ENCODE data around the gene OR51L1. TPM values are rescaled to one million over a fixed set of nuclear protein-coding genes. Genes with fewer than 3 reads are reported as not detected.

OR51L1 gene
- total and polyA plus RNA-seq, 2 of the 8 experiments (the other 6 are each of a cell fraction or from before 2014, with no cell fraction given): not detected

DNA sequence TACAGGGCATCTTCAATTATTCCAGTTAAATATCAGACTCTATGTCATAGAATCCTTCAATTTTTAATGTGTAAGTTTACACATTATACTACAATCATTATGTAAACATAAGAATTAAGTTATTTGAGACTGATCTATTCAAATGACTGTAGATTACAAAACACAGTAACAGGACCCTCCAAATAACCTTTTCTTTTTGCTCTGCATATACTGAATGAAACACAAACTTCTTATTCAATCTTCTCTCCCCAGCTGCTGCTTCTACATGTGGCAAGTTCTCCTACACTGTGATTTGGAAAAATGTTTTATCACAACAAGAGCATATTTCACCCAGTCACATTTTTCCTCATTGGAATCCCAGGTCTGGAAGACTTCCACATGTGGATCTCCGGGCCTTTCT lies 51.6 kb downstream of the OR51L1 start, which contains the start of gene OR52J3:
Gene OR52J3 (plus strand): TSS at position 301 of the 400 bp plus-strand sequence. CDS start 0 bp downstream, at position 301.
- Histone ChIP-seq H3K4me3 (ENCODE audit: extremely low read depth in 1 of 4, insufficient read depth in 2 of 4, low read depth in 3 of 4, low read length in 4 of 4) (no peak within 1 kb of the TSS), H3K36me3 (ENCODE audit: control insufficient read depth in 2 of 4, insufficient read depth in 4 of 4, low read length in 3 of 4) (no peaks in the 10 kb centered on the region), H3K23ac (ENCODE audit: insufficient read length) (no peak within 1 kb of the TSS), H3K27me3 (replicated peaks in 1 of 4; ENCODE audit: control insufficient read depth in 3 of 4, extremely low read depth in 1 of 4, insufficient read depth in 3 of 4, low read length in 3 of 4) (no peaks in the 10 kb centered on the region), H2BK15ac (ENCODE audit: low read length) (peak within 1 kb of the TSS; percentile 76; the same call in 1 of the 2 replicates), H2AFZ (ENCODE audit: low read length) (0 out of 2 replicates have a peak within 1 kb of the TSS, but pooled peaks have one; percentile 39), H3K14ac (ENCODE audit: insufficient read length) (no peak within 1 kb of the TSS), H3K27ac (ENCODE audit: low read depth, low read length) (no peak within 1 kb of the TSS), H4K5ac (ENCODE audit: insufficient read length, low read depth, low read length) (no peak within 1 kb of the TSS), H2AK5ac (ENCODE audit: low read depth, low read length) (no peak within 1 kb of the TSS), H2BK12ac (ENCODE audit: low read depth, low read length) (0 out of 2 replicates have a peak within 1 kb of the TSS, but pooled peaks have one; percentile 19), H3K9ac (replicated peaks in 1 of 4; ENCODE audit: extremely low read depth in 1 of 4, low read depth in 3 of 4, low read length in 3 of 4) (no peak within 1 kb of the TSS), H3K4ac (replicated peaks; ENCODE audit: insufficient read length, low read depth, low read length) (no peak within 1 kb of the TSS), H2BK20ac (ENCODE audit: low read length) (no peak within 1 kb of the TSS), H2BK5ac (ENCODE audit: low read depth, low read length) (peak within 1 kb of the TSS; percentile 66), H4K8ac (ENCODE audit: extremely low read depth, insufficient read depth, low read length) (no peak within 1 kb of the TSS), H3K23me2 (ENCODE audit: low read depth, low read length) (no peaks in the 10 kb centered on the region), H3K56ac (replicated peaks; ENCODE audit: insufficient read length, low read depth, low read length) (no peak within 1 kb of the TSS), H3K4me1 (replicated peaks in 1 of 4; ENCODE audit: control insufficient read depth in 3 of 4, insufficient read depth in 4 of 4, low read length in 3 of 4) (peaks cover 0 to 3% (median 0%) of the 10 kb centered on the region in 4 experiments; a peak in 1 of 7 replicates), H2BK120ac (replicated peaks; ENCODE audit: low read depth, low read length) (no peak within 1 kb of the TSS), H3K9me3 (ENCODE audit: insufficient read depth in 2 of 2, low read depth in 1 of 2, low read length in 1 of 2) (no peaks in the 10 kb centered on the region), H3K79me1 (ENCODE audit: low read depth, low read length) (no peaks in the 10 kb centered on the region), H4K20me1 (replicated peaks in 1 of 2; ENCODE audit: control insufficient read depth in 1 of 2, insufficient read depth in 2 of 2, low read length in 2 of 2) (no peaks in the 10 kb centered on the region), H3K4me2 (ENCODE audit: insufficient read depth in 1 of 2, low read depth in 2 of 2, low read length in 2 of 2) (no peak within 1 kb of the TSS), H4K91ac (replicated peaks; ENCODE audit: insufficient read length, low read length) (no peak within 1 kb of the TSS), H3K18ac (ENCODE audit: extremely low read depth, low read length) (no peak within 1 kb of the TSS), H3K79me2 (ENCODE audit: control insufficient read depth in 1 of 2, insufficient read depth in 2 of 2, low read length in 2 of 2) (no peaks in the 10 kb centered on the region)
- DNase-seq (ENCODE audit: low read depth in 1 of 2, low spot score in 2 of 2) (no peak), FAIRE-seq (no peak)
- WGBS, 2 experiments (ENCODE audit: extremely low coverage in 1 of 2, insufficient coverage in 1 of 2, insufficient read length in 1 of 2, insufficient replicate concordance in 2 of 2, low coverage in 1 of 2, low lambda C conversion rate in 2 of 2, missing lambda C conversion rate in 1 of 2): 88% methylated on average over 1 of the region's 1 CpG; no CpG with 5 or more reads in 1 of the 2 experiments
- CTCF ChIA-PET (ENCODE audit: partially characterized antibody): no interaction called here
- POLR2A ChIA-PET (ENCODE audit: partially characterized antibody): no interaction called here
- TF ChIP-seq MAFK (IDR thresholded peaks at IDR 0.05; ENCODE audit: low read depth, low read length): no peak
- no peak for TF ChIP-seq TAF7 (optimal IDR thresholded peaks at IDR 0.05; ENCODE audit: borderline replicate concordance, low read depth, low read length)
- no peak for TF ChIP-seq RBBP5 (IDR thresholded peaks at IDR 0.05; ENCODE audit: borderline replicate concordance, low read depth, low read length)
- TF ChIP-seq EZH2 (IDR thresholded peaks at IDR 0.05; ENCODE audit: low read depth, low read length, severe bottlenecking): no peak
- TF ChIP-seq JUND (IDR thresholded peaks at IDR 0.05; ENCODE audit: low read length): no peak
- TF ChIP-seq JUN (IDR thresholded peaks at IDR 0.05; ENCODE audit: low read depth, low read length): no peak
- TF ChIP-seq SP2 (IDR thresholded peaks at IDR 0.05; ENCODE audit: low read length): no peak
- TF ChIP-seq SIX5 (IDR thresholded peaks at IDR 0.05; ENCODE audit: low read depth, low read length): no peak
- TF ChIP-seq, protein P1, sequence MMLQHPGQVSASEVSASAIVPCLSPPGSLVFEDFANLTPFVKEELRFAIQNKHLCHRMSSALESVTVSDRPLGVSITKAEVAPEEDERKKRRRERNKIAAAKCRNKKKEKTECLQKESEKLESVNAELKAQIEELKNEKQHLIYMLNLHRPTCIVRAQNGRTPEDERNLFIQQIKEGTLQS (IDR thresholded peaks at IDR 0.05; ENCODE audit: insufficient read depth, low read depth, low read length): no peak
- no peak for TF ChIP-seq HDAC6 (IDR thresholded peaks at IDR 0.05; ENCODE audit: low read depth, low read length)
- no peak for TF ChIP-seq GABPA (IDR thresholded peaks at IDR 0.05; ENCODE audit: borderline replicate concordance, insufficient read depth, low read length)
- no peak for TF ChIP-seq NRF1 (IDR thresholded peaks at IDR 0.05; ENCODE audit: low read depth, low read length)
- TF ChIP-seq POLR2AphosphoS5 (IDR thresholded peaks at IDR 0.05; ENCODE audit: low read depth, low read length): no peak
- no peak for TF ChIP-seq SIRT6 (IDR thresholded peaks at IDR 0.05; ENCODE audit: low read length)
